Measurements from ENCODE around the gene ATG16L1. TPM values are rescaled to one million over a fixed set of nuclear protein-coding genes. Genes with fewer than 3 reads are reported as not detected.

The ATG16L1 gene
- total and polyA plus RNA-seq, 9 of the 15 experiments (the other 6 are each of a cell fraction or from before 2014, with no cell fraction given): 6.4 to 21.3 (median 17.2) TPM

DNA sequence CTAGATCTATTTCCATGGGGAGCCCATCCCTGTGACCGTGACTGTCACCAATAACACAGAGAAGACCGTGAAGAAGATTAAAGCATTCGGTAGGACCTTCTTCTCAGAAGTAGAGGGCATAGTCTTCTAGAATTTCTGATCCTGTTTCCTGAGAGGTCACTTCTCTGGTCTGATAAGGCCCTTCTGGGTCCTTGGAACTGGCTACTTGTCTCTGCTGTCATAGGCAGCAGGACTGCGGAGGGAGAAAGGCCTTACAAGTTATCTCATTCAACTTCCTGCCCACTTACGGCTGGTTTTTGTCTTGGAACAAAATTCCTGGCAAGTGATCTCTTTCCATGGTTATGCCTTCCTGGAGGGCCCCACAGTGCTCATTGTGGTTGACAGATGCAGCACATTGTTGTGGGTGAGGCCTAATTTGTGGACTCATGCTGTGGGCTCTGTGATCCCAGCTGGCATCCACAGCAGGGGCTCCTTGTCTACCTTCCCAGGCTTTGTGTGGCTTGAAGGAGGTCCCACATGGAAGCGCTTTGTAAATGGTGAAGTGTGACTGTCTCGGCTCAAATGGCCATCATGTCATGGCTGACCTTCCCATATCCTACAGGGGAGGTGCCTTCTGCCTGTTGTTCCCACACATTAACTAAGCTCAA lies 78.1 kb downstream of the ATG16L1 start:
- Histone ChIP-seq H3K27ac (ENCODE audit: extremely low read depth, low read depth, low read length) (0 out of 3 replicates have a peak overlapping the region, but pooled peaks have one; percentile 22), H3K9ac (ENCODE audit: insufficient read depth in 1 of 2, low read depth in 2 of 2, low read length in 2 of 2) (no peak overlapping the region), H3K36me3 (ENCODE audit: control insufficient read depth, insufficient read depth, low read length) (no peaks in the 10 kb centered on the region), H3K4me3 (no peak overlapping the region), H3K9me3 (replicated peaks; ENCODE audit: control insufficient read depth, insufficient read depth, low read depth, low read length) (no peaks in the 10 kb centered on the region), H3K27me3 (ENCODE audit: control insufficient read depth in 2 of 2, insufficient read depth in 2 of 2, low read length in 2 of 2) (0 out of 5 replicates have a peak, but pooled peaks cover 0 to 2% of the 10 kb centered on the region in 2 experiments), H2AFZ (ENCODE audit: low read depth, low read length) (peak overlapping the region; percentile 87), H3K79me2 (ENCODE audit: control insufficient read depth, insufficient read depth, low read length) (no peaks in the 10 kb centered on the region), H4K20me1 (replicated peaks; ENCODE audit: control insufficient read depth, insufficient read depth, low read length) (no peaks in the 10 kb centered on the region), H3K9me1 (ENCODE audit: control insufficient read depth, insufficient read depth, low read length) (peaks cover 3% of the 10 kb centered on the region), H3K4me1 (replicated peaks in 1 of 2; ENCODE audit: control insufficient read depth in 2 of 2, insufficient read depth in 2 of 2, low read length in 2 of 2) (peaks cover 0 to 21% of the 10 kb centered on the region in 2 experiments; a peak in 4 of 5 replicates), H3K4me2 (ENCODE audit: insufficient read depth, low read length) (0 out of 2 replicates have a peak overlapping the region, but pooled peaks have one; percentile 4)
- ChIA-PET CTCF (ENCODE audit: low intra/inter-chr PET ratio) (no interaction called here), POLR2A (no interaction called here)
- DNase-seq (ENCODE audit: extremely low read depth in 1 of 4, low spot score in 3 of 4) (peak in 1 of 4 experiments; percentile 34), ATAC-seq (peak; percentile 63), FAIRE-seq (peak; percentile 69)
- in situ Hi-C loops (cut with MboI) (no loop called here), intact Hi-C loops (cut with micrococcal nuclease) (no loop called here)
- 0 out of 2 replicates have a peak, but pooled peaks have one; percentile 18 for TF ChIP-seq CXXC5 (CRISPR knock-in tag; IDR thresholded peaks at IDR 0.05)
- TF ChIP-seq RCOR1 (IDR thresholded peaks at IDR 0.05; ENCODE audit: borderline replicate concordance in 1 of 2, low read depth in 2 of 2, low read length in 2 of 2): 0 out of 4 replicates have a peak, but pooled peaks of 1 of the 2 experiments have one; percentile 6
- 0 out of 4 replicates have a peak, but pooled peaks of 1 of the 2 experiments have one; percentile 4 for TF ChIP-seq RAD21 (CRISPR knock-in tag; conservative IDR thresholded peaks at IDR 0.05 in 1 of 2, IDR thresholded peaks at IDR 0.05 in 1 of 2)
- no peak for TF ChIP-seq CBFB (CRISPR knock-in tag; IDR thresholded peaks at IDR 0.05)
- no TSS peak for BruUV-seq (replicated peaks)
- 36% methylated on average over 5 of the region's 7 CpGs for WGBS (ENCODE audit: insufficient coverage, low coverage, missing lambda C conversion rate)

All from K562 (cell line).